ENCODE measurements around the gene PIK3R3.
"Not testable (repeated sequence)": the region's sequence is repeated elsewhere in the genome, so short reads cannot be mapped to it uniquely, and the experiment has no call there.

PIK3R3 gene

DNA sequence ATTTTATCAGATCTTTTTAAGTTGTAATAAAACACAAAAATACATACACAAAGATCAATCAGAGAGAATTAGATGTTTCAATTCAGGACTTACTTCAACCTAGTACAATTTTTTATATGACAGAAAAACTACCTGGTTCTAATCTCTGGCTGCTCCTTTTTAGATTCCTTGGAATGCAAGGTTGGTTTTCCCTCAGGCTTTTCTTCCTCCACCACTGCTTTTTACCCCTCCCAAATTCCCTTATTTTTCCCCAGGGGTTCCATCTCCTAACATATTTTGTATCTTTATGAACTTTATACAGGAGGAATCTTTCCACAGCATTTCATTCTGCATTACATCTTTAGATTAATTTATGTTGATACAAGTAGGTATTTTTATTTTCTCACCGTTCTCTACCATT lies 33.2 kb downstream of the PIK3R3 start:
- no peak for DNase-seq

- no peak for DNase-seq
These were observed 34.3 kb downstream of the PIK3R3 start for GRCh38 chr1:46098027-46098712.

DNA sequence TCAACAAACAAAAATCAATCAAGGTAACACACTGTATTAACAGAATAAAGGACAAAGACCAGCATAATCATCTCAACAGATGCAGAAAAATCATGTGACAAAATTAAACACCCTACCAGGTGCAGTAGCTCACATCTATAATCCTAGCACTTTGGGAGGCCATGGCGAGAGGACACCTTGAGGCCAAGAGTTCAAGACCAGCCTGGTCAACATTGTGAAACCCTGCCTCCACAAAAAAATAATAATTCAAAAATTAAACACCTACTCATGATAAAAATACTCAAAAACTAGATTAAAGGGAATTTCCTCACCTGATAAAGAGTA lies 35.3 kb downstream of the PIK3R3 start:
- DNase-seq, result no peak

DNA sequence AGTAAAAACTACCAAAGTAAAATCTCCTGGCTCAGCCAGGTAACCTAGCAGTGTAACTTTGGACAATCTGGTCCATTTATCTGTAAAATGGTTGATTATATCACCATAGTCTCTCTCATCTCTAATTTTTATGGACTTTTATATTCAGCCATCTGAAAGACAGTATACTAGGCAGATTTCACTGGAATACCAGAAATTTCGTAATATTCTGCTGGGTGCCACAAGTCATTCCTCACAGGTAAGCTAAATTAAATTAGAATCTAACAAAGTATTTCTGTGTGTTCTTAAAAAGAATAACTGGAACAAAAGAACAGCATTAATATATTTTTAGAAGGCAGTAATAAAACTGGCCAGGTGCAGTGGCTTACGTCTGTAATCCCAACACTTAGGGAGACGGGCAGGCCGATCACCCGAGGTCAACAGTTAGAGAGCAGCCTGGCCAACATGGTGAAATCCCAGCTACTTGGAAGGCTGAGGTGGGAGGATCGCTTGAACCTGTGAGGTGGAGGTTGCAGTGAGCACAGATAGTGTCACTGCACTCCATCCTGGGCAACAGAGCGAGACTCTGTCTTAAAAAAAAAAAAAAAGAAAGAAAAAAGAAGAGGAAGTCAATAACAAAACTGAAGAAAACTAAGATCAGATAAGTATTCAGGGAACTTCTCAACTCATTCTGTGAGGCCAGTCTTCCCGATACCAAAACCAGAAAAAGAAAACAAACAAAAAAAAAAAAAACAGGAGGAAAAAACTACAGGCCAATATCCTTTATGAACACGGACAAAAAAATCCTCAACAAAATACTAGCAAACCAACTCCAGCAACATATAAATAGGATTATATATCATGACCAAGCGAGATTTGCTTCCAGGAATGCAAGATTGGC lies 35.9 kb downstream of the PIK3R3 start:
- no peak for DNase-seq

- DNase-seq, result not testable (repeated sequence)
These were observed 37.3 kb downstream of the PIK3R3 start for GRCh38 chr1:46095110-46095509.

DNA sequence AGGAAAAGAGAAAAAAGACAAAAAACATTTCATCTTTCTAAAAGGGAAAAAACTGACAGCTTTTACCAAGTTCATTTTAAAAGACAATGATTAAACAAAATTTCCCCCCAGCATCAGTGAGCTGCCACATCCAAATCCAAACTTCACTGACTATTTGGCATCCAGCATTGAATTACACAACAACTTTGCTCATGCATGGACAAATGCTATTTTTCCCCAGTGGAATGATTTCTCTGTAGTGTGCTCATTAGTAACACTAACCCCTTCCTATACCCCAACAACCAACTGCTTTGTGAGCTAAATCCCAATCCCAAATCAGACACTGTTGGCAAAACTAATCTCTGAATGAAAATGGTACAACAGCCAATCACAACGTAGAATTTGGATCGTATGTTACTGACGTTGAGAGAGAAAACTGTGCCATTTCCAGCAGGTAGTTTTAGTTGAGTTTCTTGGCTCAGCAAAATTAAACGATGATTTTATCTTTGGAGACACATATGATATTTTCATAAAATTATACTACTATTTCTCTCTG lies 37.9 kb downstream of the PIK3R3 start:
- DNase-seq, result no peak

DNA sequence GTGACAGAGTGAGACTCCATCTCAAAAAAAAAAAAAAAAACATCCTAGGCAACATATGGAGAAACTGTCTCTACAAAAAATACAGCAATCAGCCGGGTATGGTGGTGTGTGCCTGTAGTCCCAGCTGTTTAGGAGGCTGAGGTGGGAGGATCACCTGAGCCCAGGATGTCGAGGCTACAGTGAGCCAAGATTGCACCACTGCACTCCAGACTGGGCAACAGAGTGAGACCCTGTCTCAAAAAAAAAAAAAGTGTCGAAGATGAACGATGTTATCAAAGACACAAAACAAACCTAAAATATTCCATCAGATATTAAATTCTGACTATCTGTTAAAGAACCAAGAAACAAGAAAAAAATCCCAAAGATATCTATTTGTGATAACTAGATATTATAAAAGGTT lies 38.6 kb downstream of the PIK3R3 start:
- not testable (repeated sequence) for DNase-seq

DNA sequence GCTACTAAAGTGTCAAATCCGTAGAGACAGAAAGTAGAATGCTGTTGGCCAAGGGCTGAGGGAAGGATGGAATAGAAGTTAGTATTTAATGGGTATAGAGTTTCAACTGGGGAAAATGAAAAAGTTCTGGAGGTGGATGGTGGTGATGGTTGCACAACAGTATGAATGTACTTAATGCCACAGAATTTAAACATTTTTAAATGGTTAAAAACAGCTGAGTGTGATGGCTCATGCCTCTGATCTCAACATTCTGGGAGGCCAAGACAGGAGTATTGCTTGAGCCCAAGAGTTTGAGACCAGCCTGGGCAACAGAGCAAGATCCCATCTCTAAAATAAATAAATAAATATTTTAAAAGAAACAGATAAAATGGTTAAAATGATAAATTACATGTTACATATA lies 44.5 kb downstream of the PIK3R3 start:
- no peak for DNase-seq

DNA sequence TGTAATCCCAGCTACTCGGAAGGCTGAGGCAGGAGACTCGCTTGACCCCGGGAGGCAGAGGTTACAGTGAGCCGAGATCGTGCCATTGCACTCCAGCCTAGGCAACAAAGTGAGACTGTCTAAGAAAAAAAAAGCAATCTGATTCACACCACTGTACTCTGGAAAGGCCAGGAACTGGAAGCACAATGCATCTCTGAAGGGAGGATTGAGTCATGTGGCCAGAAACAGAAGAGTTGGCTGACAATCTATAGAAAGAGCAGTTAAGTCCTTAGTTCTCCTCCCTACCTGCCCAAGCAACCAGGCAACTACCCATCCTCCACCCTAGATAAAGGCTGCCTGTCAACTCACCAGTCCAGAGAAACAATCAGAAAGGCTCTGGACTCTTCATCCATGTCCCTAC lies 45.9 kb downstream of the PIK3R3 start:
- no peak for DNase-seq

DNA sequence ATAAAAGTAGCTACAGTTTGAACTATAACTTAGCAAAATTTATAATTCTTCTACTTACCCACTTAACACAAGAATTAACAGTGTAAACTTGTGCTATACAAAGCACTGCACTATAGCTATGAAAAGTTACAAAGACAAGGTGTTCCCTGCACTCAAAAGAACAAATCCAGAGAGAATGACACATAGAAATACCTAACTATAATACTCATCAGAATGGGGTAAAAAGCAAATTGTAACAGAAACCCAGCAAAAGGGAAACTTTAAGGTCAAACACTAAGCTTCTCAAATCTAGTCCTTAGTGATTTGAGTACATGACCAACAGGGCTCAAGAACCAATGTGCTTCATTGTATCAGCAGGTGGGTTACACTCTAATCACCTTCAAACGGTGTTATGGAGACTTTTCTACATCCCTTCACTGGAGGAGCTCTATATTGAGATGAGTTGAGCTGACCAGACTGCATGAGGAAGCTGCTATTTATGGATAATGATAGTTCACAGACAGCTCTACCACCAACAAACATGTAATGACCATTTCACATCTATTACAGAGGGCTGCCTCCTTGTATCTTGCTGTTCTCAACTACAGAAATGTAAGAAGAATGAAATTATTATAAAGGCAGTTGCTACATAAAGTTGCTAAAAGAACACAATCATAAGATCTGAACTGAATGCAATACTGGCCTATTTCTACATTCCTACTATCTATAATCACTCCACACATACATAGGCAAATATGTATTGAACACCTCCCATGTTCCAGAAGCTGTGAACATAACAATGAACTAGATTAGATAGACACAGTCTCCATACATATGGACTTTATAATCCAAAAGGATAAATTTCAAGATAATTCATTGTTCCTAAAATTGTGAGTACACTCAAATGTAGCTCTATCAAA lies 47.6 kb downstream of the PIK3R3 start:
- DNase-seq, result no peak

DNA sequence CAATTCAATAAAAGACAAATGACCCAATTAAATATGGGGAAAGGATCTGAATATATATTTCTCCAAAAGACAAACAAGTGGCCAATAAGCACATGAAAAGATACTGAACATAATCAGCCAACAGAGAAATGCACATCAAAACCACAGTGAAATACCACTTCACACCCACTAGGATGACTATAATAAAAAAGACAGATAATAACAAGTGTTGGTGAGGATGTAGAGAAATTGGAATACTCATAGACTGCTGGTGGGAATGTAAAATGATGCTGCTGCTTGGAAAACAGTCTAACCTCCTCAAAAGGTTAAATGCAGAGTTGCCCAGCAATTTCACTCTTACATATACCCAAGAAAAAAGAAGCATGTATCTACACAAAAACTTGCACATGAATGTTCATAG lies 48.9 kb downstream of the PIK3R3 start:
- no peak for DNase-seq

GRCh38 chr1:46081619-46082018 lies 50.8 kb downstream of the PIK3R3 start:
- DNase-seq, result no peak

DNA sequence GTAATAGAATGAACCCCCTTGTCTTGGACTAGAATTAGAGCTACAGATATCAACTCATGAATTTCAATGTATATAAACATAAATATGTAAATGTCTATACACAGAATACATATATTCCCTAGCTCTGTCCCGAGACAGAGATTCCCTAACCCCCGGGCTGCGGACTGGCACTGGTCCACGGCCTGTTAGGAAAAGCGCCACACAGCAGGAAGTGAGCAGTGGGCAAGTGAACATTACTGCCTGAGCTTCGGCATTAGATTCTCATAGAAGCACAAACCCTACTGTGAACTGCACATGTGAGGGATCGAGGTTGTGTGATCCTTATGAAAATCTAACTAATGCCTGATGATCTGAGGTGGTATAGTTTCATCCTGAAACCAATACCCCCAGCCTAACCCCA lies 51.2 kb downstream of the PIK3R3 start:
- DNase-seq, result no peak

DNA sequence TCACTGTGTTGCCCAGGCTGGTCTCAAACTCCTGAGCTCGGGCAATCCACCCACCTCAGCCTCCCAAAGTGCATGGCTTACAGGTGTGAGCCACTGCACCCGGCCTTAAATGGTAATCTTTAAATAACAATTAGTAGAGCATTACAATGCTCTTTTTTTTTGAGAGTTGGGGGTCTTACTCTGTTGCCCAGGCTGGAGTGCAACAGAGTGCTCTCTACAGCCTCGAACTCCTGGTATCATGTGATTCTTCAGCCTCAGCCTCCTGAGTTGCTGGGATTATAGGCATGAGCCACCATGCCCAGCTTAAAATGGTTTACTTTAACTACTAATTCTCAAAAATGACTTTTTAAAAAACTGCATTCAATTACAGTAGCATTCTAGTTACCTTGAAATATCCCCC lies 52.2 kb downstream of the PIK3R3 start:
- no peak for DNase-seq

DNA sequence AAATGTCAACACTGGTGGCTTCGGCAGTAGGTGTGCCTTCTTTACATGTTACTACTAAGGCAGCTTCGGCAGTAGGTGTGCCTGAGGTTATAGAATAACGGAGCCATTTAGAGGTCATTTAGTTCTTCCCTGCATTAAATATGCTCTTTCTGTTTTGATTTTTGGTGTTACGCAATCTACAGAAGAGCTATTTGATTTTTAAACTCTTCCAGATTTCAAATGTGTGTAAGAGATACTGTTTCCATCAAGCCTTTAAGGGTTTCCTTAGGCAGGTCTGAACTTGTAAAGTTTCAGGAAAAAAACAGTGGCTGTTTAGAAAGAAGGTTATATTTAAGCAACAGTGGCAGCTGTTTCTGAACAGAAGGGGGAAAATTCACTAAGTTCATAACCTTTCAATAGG lies 54.8 kb downstream of the PIK3R3 start:
- no peak for DNase-seq

DNA sequence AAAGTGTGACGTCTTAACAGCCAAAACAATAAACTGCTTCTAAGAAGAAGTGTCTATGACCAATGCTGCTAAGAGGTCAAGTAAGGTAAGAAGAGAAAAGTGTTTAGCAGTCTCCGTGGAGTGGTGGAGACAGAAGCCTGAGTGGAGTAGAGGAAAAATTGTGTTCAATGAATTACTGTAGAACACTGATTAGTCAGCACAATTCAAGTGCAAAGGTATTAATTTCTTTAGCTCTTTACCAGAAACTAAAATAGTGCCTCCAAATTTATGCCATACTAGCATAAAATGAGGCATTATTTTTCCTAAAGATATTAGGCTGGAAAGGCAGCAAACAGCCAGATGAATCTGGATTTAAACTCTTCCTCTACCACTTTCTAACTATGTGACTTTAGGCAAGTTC lies 56.1 kb downstream of the PIK3R3 start:
- no peak for DNase-seq

GRCh38 chr1:46072975-46073374 lies 59.5 kb downstream of the PIK3R3 start:
- no peak for DNase-seq

GRCh38 chr1:46070164-46070814 lies 62.1 kb downstream of the PIK3R3 start:
- DNase-seq, result no peak

- no peak for DNase-seq
These were observed 63.9 kb downstream of the PIK3R3 start for GRCh38 chr1:46068525-46068924.

DNA sequence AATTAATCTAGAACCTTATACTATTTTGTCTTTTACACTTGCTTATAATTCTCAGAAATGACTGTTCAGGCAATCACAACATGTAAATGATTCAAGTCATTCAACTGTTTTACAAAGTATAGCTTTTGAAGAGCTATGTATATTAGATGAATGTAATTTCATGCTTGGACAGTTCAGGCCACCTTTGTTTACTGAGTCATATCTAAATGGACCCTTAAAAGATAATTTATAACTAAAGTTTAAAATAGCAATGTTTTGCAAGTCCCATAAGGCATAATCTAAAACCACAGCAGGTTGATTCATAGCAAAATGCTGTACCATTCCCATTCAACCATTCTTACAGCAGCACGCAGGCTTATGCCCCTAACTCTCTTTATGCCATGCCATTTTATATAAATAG lies 64.8 kb downstream of the PIK3R3 start:
- DNase-seq, result no peak

- peak; percentile 19 for DNase-seq
These were observed 67.0 kb downstream of the PIK3R3 start for GRCh38 chr1:46065405-46065804.

- no peak for DNase-seq
These were observed 67.7 kb downstream of the PIK3R3 start for GRCh38 chr1:46064708-46065107.
